A673 (cell line): ENCODE data around the gene SIX1. TPM values are rescaled to one million over a fixed set of nuclear protein-coding genes. Genes with fewer than 3 reads are reported as not detected.

Experiments
- BruUV-seq: library from RNA; stranded (reverse); fragments of 400-500 nt; replicated peaks from 2 replicates; lab custom pipeline; 2021; lab: Mats Ljungman, UMichigan
- CTCF ChIA-PET: fragments of 300-600 bp; sonication (Branson Sonifier 250); formaldehyde crosslinking; loops from one replicate; lab custom pipeline; 2022; ENCODE audit warnings: antibody characterized with exemption; lab: Charles Lee
- POLR2A ChIA-PET: fragments of 300-600 bp; sonication (Branson Sonifier 250); formaldehyde crosslinking; loops from one replicate; lab custom pipeline; 2022; ENCODE audit warnings: antibody characterized with exemption; ENCODE audit not compliant: low non-redundant PET; lab: Charles Lee
- DNase-seq: peaks from one replicate; pipeline ENCODE4 v3.0.0-alpha.2; 2015; ENCODE audit warnings: low spot score
- H3K27ac ChIP-seq: fragments of 200-600 bp; sonication (generic); 2 replicates; pipeline ENCODE4 v1.5.1; 2016; ENCODE audit warnings: mixed run types, low read depth, mild to moderate bottlenecking, mixed read lengths, antibody characterized with exemption, low read length; ENCODE audit not compliant: poor library complexity, severe bottlenecking
- H3K27me3 ChIP-seq: fragments of 200-600 bp; sonication (generic); replicated peaks from 2 replicates; pipeline ENCODE4 v1.6.1; 2017; ENCODE audit warnings: mixed run types, low read depth, mild to moderate bottlenecking, mixed read lengths, antibody characterized with exemption, low read length; ENCODE audit not compliant: insufficient read depth, poor library complexity
- H3K36me3 ChIP-seq: fragments of 200-600 bp; sonication (generic); 2 replicates; pipeline ENCODE4 v1.6.1; 2016; ENCODE audit warnings: mixed run types, mild to moderate bottlenecking, mixed read lengths, antibody characterized with exemption, low read length; ENCODE audit not compliant: insufficient read depth, poor library complexity, severe bottlenecking
- H3K4me1 ChIP-seq: fragments of 200-600 bp; sonication (generic); 2 replicates; pipeline ENCODE4 v1.6.1; 2017; ENCODE audit warnings: mixed run types, mild to moderate bottlenecking, mixed read lengths, antibody characterized with exemption, low read length; ENCODE audit not compliant: insufficient read depth, poor library complexity, severe bottlenecking
- H3K4me3 ChIP-seq: fragments of 200-600 bp; sonication (generic); 2 replicates; pipeline ENCODE4 v1.5.1; 2016; ENCODE audit warnings: low read depth, mixed run types, mild to moderate bottlenecking, mixed read lengths, low read length; ENCODE audit not compliant: poor library complexity, severe bottlenecking
- H3K9me3 ChIP-seq: fragments of 200-600 bp; sonication (generic); 2 replicates; pipeline ENCODE4 v1.6.1; 2016; ENCODE audit warnings: mixed run types, low read depth, mild to moderate bottlenecking, mixed read lengths, antibody characterized with exemption, low read length; ENCODE audit not compliant: poor library complexity, severe bottlenecking
- CTCF ChIP-seq: fragments of 300-800, 200-600 bp; sonication (generic); conservative IDR thresholded peaks from 2 replicates; pipeline ENCODE4 v1.5.1; 2017; ENCODE audit warnings: low read depth, mild to moderate bottlenecking, antibody characterized with exemption, low read length, moderate library complexity, mixed read lengths
- EZH2 ChIP-seq: fragments of 200-600 bp; sonication (generic); IDR thresholded peaks from 2 replicates; pipeline ENCODE4 v1.6.1; 2017; ENCODE audit warnings: borderline replicate concordance, low read depth, mild to moderate bottlenecking, mixed read lengths, antibody characterized with exemption, low read length; ENCODE audit not compliant: poor library complexity, severe bottlenecking
- intact Hi-C: fragments of 100-400 bp; cut with micrococcal nuclease; formaldehyde crosslinking; loops from one replicate; pipeline ENCODE4 v1.10.0; 2022; ENCODE audit not compliant: unreplicated experiment
- total RNA-seq: library from RNA; stranded (reverse); gene quantifications from 2 replicates; pipeline ENCODE4 v1.2.3, GENCODE V29; 2021

Gene SIX1
- total RNA-seq, 1 experiment from 2014 or later = 24.0 TPM

DNA sequence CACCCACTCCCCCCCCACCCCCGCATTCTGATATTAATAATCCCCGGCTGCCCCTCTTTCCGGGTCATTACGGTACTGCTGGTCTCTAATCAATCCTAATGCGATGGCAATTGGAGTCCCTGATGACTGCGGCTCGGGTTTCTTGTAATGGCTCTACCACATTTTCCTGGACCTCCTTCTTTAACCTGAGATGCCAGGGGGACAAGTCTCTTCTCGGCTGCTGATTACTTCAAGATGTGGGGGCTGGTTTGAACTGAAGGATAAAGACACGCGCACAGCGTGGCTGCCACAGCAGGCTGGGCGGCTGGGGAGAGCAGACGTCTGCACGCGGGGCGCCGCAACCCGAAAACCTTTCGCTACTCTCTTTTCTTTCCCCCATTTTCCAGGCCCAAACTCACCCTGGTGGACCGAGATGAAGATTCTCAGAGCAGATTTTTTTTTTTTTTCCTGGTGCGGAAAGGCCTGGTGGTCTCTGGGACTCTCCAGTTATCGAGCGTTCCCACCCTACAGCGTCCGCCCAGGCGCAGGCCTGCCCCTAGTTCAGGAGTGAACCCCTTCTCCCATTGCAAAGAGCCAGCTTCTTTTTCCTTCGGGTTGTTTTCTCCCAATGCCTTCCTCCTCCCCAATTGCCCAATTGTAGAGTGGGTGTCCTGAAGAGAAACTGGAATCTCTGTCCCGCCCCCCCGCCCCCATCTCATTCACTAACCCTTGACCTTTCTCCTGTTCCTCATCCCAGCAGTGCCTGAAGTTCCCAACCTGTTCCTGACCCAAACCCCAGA lies 6.0 kb upstream of the SIX1 start:
- Histone ChIP-seq H3K9me3 (no peaks in the 10 kb centered on the region), H3K27ac (no peak overlapping the region), H3K36me3 (no peaks in the 10 kb centered on the region), H3K4me1 (peaks cover 25% of the 10 kb centered on the region), H3K27me3 (no peaks in the 10 kb centered on the region), H3K4me3 (no peak overlapping the region)
- TF ChIP-seq CTCF (no peak), EZH2 (no peak)
- intact Hi-C loops = no loop called here
- CTCF ChIA-PET = no interaction called here
- no TSS peak for BruUV-seq
- POLR2A ChIA-PET = no interaction called here
- DNase-seq = no peak

- no peak for DNase-seq
- Histone ChIP-seq H3K4me3 (no peak overlapping the region), H3K4me1 (peaks cover 19% of the 10 kb centered on the region), H3K27me3 (no peaks in the 10 kb centered on the region), H3K9me3 (no peaks in the 10 kb centered on the region), H3K27ac (no peak overlapping the region), H3K36me3 (no peaks in the 10 kb centered on the region)
- ChIA-PET CTCF (no interaction called here), POLR2A (no interaction called here)
- intact Hi-C loops = no loop called here
- no peak for TF ChIP-seq CTCF
- no TSS peak for BruUV-seq
Observed at GRCh38 chr14:60654334-60654821, 5.1 kb upstream of the SIX1 start.

- Histone ChIP-seq H3K27ac (no peak overlapping the region), H3K4me1 (peaks cover 13% of the 10 kb centered on the region), H3K27me3 (no peaks in the 10 kb centered on the region), H3K9me3 (no peaks in the 10 kb centered on the region), H3K36me3 (no peaks in the 10 kb centered on the region), H3K4me3 (no peak overlapping the region)
- no peak for DNase-seq
- CTCF ChIA-PET = no interaction called here
- POLR2A ChIA-PET = no interaction called here
- intact Hi-C loops = no loop called here
- TF ChIP-seq CTCF (no peak), EZH2 (no peak)
- no TSS peak for BruUV-seq
Observed at GRCh38 chr14:60653701-60654161, 4.5 kb upstream of the SIX1 start.
